MG63 (cell line): ENCODE measurements around the gene DLK1. TPM values are rescaled to one million over a fixed set of nuclear protein-coding genes. Genes with fewer than 3 reads are reported as not detected.

Experiments
- DNase-seq: peaks from one replicate; pipeline ENCODE4 v3.0.0-alpha.2; 2020
- H3K27me3 ChIP-seq: fragments of 250-450 bp; sonication (Bioruptor Pico); 2 replicates; pipeline ENCODE4 v1.5.1; 2020; ENCODE audit warnings: mild to moderate bottlenecking, moderate library complexity
- H3K36me3 ChIP-seq: fragments of 250-450 bp; sonication (Bioruptor Pico); 2 replicates; pipeline ENCODE4 v1.5.1; 2020; ENCODE audit warnings: mild to moderate bottlenecking, moderate library complexity
- H3K4me3 ChIP-seq: fragments of 250-450 bp; sonication (Bioruptor Pico); 2 replicates; pipeline ENCODE4 v1.5.1; 2020; ENCODE audit warnings: mild to moderate bottlenecking, moderate library complexity
- H3K9me3 ChIP-seq: fragments of 250-450 bp; sonication (Bioruptor Pico); 2 replicates; pipeline ENCODE4 v1.5.1; 2020; ENCODE audit warnings: mild to moderate bottlenecking, moderate library complexity
- total RNA-seq: library from RNA; depleted of rRNA; stranded (reverse); fragments of >200 nt; shearing (Covaris generic); gene quantifications from 2 replicates; pipeline ENCODE4 v1.2.3, GENCODE V29; 2014; ENCODE audit warnings: low replicate concordance

The DLK1 gene
- total RNA-seq, 1 experiment from 2014 or later: not detected

GRCh38 chr14:100755649-100756048, 29.0 kb downstream of the DLK1 start:
- no peak overlapping the region for H3K4me3 ChIP-seq
- DNase-seq: no peak

GRCh38 chr14:100761481-100761880, 34.8 kb downstream of the DLK1 start:
- Histone ChIP-seq H3K4me3 (no peak overlapping the region), H3K36me3 (no peaks in the 10 kb centered on the region)

More at GRCh38 chr14:100755649-100756048, 29.0 kb downstream of the DLK1 start:
- Histone ChIP-seq H3K27me3 (no peaks in the 10 kb centered on the region), H3K36me3 (no peaks in the 10 kb centered on the region), H3K9me3 (no peaks in the 10 kb centered on the region)

GRCh38 chr14:100762089-100762515, 35.4 kb downstream of the DLK1 start:
- no peak overlapping the region for H3K4me3 ChIP-seq
- DNase-seq: no peak
- no peaks in the 10 kb centered on the region for H3K36me3 ChIP-seq
- H3K27me3 ChIP-seq: no peaks in the 10 kb centered on the region
- H3K9me3 ChIP-seq: no peaks in the 10 kb centered on the region

More at GRCh38 chr14:100761481-100761880, 34.8 kb downstream of the DLK1 start:
- Histone ChIP-seq H3K27me3 (no peaks in the 10 kb centered on the region), H3K9me3 (no peaks in the 10 kb centered on the region)
- no peak for DNase-seq

- DNase-seq: no peak
- Histone ChIP-seq H3K36me3 (no peaks in the 10 kb centered on the region), H3K9me3 (no peaks in the 10 kb centered on the region), H3K27me3 (no peaks in the 10 kb centered on the region), H3K4me3 (no peak overlapping the region)
These were observed 36.2 kb downstream of the DLK1 start for GRCh38 chr14:100762901-100763300.

GRCh38 chr14:100764471-100765115, 37.9 kb downstream of the DLK1 start:
- no peaks in the 10 kb centered on the region for H3K36me3 ChIP-seq
- no peak overlapping the region for H3K4me3 ChIP-seq
- no peaks in the 10 kb centered on the region for H3K27me3 ChIP-seq
- no peaks in the 10 kb centered on the region for H3K9me3 ChIP-seq
- no peak for DNase-seq

- no peaks in the 10 kb centered on the region for H3K36me3 ChIP-seq
- DNase-seq: no peak
- no peaks in the 10 kb centered on the region for H3K27me3 ChIP-seq
- no peak overlapping the region for H3K4me3 ChIP-seq
- H3K9me3 ChIP-seq: no peaks in the 10 kb centered on the region
These were observed 38.6 kb downstream of the DLK1 start for GRCh38 chr14:100765296-100765695.

GRCh38 chr14:100765991-100766390, 39.3 kb downstream of the DLK1 start:
- H3K27me3 ChIP-seq: no peaks in the 10 kb centered on the region
- no peaks in the 10 kb centered on the region for H3K36me3 ChIP-seq
- H3K9me3 ChIP-seq: no peaks in the 10 kb centered on the region
- no peak overlapping the region for H3K4me3 ChIP-seq
- DNase-seq: no peak

- no peaks in the 10 kb centered on the region for H3K36me3 ChIP-seq
- no peaks in the 10 kb centered on the region for H3K27me3 ChIP-seq
- no peak overlapping the region for H3K4me3 ChIP-seq
- no peak for DNase-seq
- no peaks in the 10 kb centered on the region for H3K9me3 ChIP-seq
These were observed 40.5 kb downstream of the DLK1 start for GRCh38 chr14:100767003-100767787.

- H3K27me3 ChIP-seq: no peaks in the 10 kb centered on the region
- no peak for DNase-seq
- H3K9me3 ChIP-seq: no peaks in the 10 kb centered on the region
- H3K4me3 ChIP-seq: no peak overlapping the region
- no peaks in the 10 kb centered on the region for H3K36me3 ChIP-seq
These were observed 41.3 kb downstream of the DLK1 start for GRCh38 chr14:100767788-100768536.

GRCh38 chr14:100769035-100769939, 42.6 kb downstream of the DLK1 start:
- Histone ChIP-seq H3K36me3 (no peaks in the 10 kb centered on the region), H3K27me3 (no peaks in the 10 kb centered on the region), H3K4me3 (no peak overlapping the region), H3K9me3 (no peaks in the 10 kb centered on the region)
- no peak for DNase-seq

GRCh38 chr14:100770046-100770445, 43.4 kb downstream of the DLK1 start:
- Histone ChIP-seq H3K27me3 (no peaks in the 10 kb centered on the region), H3K4me3 (no peak overlapping the region), H3K9me3 (no peaks in the 10 kb centered on the region), H3K36me3 (no peaks in the 10 kb centered on the region)
- no peak for DNase-seq

GRCh38 chr14:100770605-100771120, 44.0 kb downstream of the DLK1 start:
- H3K36me3 ChIP-seq: no peaks in the 10 kb centered on the region
- no peaks in the 10 kb centered on the region for H3K27me3 ChIP-seq
- H3K4me3 ChIP-seq: no peak overlapping the region
- H3K9me3 ChIP-seq: no peaks in the 10 kb centered on the region
- no peak for DNase-seq

- Histone ChIP-seq H3K9me3 (no peaks in the 10 kb centered on the region), H3K4me3 (no peak overlapping the region), H3K36me3 (no peaks in the 10 kb centered on the region), H3K27me3 (no peaks in the 10 kb centered on the region)
- DNase-seq: no peak
These were observed 44.6 kb downstream of the DLK1 start for GRCh38 chr14:100771121-100771800.

GRCh38 chr14:100772607-100773165, 46.0 kb downstream of the DLK1 start:
- Histone ChIP-seq H3K36me3 (no peaks in the 10 kb centered on the region), H3K4me3 (no peak overlapping the region), H3K27me3 (no peaks in the 10 kb centered on the region), H3K9me3 (no peaks in the 10 kb centered on the region)
- no peak for DNase-seq

- Histone ChIP-seq H3K9me3 (no peaks in the 10 kb centered on the region), H3K36me3 (no peaks in the 10 kb centered on the region), H3K4me3 (no peak overlapping the region), H3K27me3 (no peaks in the 10 kb centered on the region)
- DNase-seq: peak; percentile 10
These were observed 46.9 kb downstream of the DLK1 start for GRCh38 chr14:100773331-100774163.
